Measurements from ENCODE around the gene DPM3.

DPM3 gene

GRCh38 chr1:155185783-155186066 lies 45.4 kb upstream of the DPM3 start:
- no peak for DNase-seq
- CTCF ChIA-PET = interaction anchor here (1.0 kb wide), 2 partner anchors 8 to 41 kb away, joined by 4 read pairs; no protein-coding TSS in a partner anchor
- Histone ChIP-seq H3K27ac (ENCODE audit: insufficient read depth in 1 of 2, low read depth in 1 of 2, low read length in 2 of 2, poor library complexity in 1 of 2, severe bottlenecking in 2 of 2) (no peak overlapping the region), H3K27me3 (replicated peaks in 2 of 5; ENCODE audit: control insufficient read depth in 4 of 5, insufficient read depth in 5 of 5, low read length in 4 of 5) (no peaks in the 10 kb centered on the region), H3K4me3 (ENCODE audit: control insufficient read depth in 1 of 7, extremely low read depth in 1 of 7, insufficient read depth in 4 of 7, low read depth in 2 of 7, low read length in 6 of 7) (no peak overlapping the region), H3K36me3 (ENCODE audit: control insufficient read depth in 4 of 4, insufficient read depth in 4 of 4, low read length in 3 of 4) (peaks cover 0 to 30% (median 1%) of the 10 kb centered on the region in 4 experiments), H3K4me1 (ENCODE audit: control extremely low read depth in 1 of 4, control insufficient read depth in 4 of 4, insufficient read depth in 4 of 4, low read length in 3 of 4) (peaks cover 0 to 5% (median 0%) of the 10 kb centered on the region in 4 experiments), H3K9me3 (ENCODE audit: control extremely low read depth in 1 of 5, control insufficient read depth in 4 of 5, insufficient read depth in 2 of 5, low read depth in 1 of 5, low read length in 4 of 5) (no peaks in the 10 kb centered on the region)
- POLR2A ChIA-PET = no interaction called here
- WGBS (ENCODE audit: insufficient coverage) = 88% methylated on average over 5 of the region's 6 CpGs

GRCh38 chr1:155184835-155185782 lies 44.8 kb upstream of the DPM3 start:
- H3K4me3 ChIP-seq (ENCODE audit: control insufficient read depth in 1 of 7, extremely low read depth in 1 of 7, insufficient read depth in 4 of 7, low read depth in 2 of 7, low read length in 6 of 7) = no peak overlapping the region
- CTCF ChIA-PET = interaction anchor here (1.0 to 2.0 kb wide), 4 partner anchors 9 to 42 kb away, joined by 4 to 6 read pairs (median 4); partner anchors contain the start of gene THBS3
- H3K36me3 ChIP-seq (ENCODE audit: control insufficient read depth in 4 of 4, insufficient read depth in 4 of 4, low read length in 3 of 4) = peaks cover 0 to 32% (median 1%) of the 10 kb centered on the region in 4 experiments
- 78% methylated on average over 14 of the region's 21 CpGs for WGBS (ENCODE audit: insufficient coverage)
- H3K27ac ChIP-seq (ENCODE audit: insufficient read depth in 1 of 2, low read depth in 1 of 2, low read length in 2 of 2, poor library complexity in 1 of 2, severe bottlenecking in 2 of 2) = no peak overlapping the region
- DNase-seq = peak in 2 of 3 donors; percentile 32 to 41
- POLR2A ChIA-PET = no interaction called here
- H3K27me3 ChIP-seq (replicated peaks in 2 of 5; ENCODE audit: control insufficient read depth in 4 of 5, insufficient read depth in 5 of 5, low read length in 4 of 5) = no peaks in the 10 kb centered on the region
- peaks cover 0 to 5% (median 0%) of the 10 kb centered on the region in 4 experiments for H3K4me1 ChIP-seq (ENCODE audit: control extremely low read depth in 1 of 4, control insufficient read depth in 4 of 4, insufficient read depth in 4 of 4, low read length in 3 of 4)
- H3K9me3 ChIP-seq (ENCODE audit: control extremely low read depth in 1 of 5, control insufficient read depth in 4 of 5, insufficient read depth in 2 of 5, low read depth in 1 of 5, low read length in 4 of 5) = no peaks in the 10 kb centered on the region

- Histone ChIP-seq H3K27ac (ENCODE audit: insufficient read depth in 1 of 2, low read depth in 1 of 2, low read length in 2 of 2, poor library complexity in 1 of 2, severe bottlenecking in 2 of 2) (no peak overlapping the region), H3K27me3 (replicated peaks in 2 of 5; ENCODE audit: control insufficient read depth in 4 of 5, insufficient read depth in 5 of 5, low read length in 4 of 5) (no peaks in the 10 kb centered on the region), H3K36me3 (ENCODE audit: control insufficient read depth in 4 of 4, insufficient read depth in 4 of 4, low read length in 3 of 4) (peaks cover 4 to 40% (median 5%) of the 10 kb centered on the region in 4 experiments), H3K9me3 (ENCODE audit: control extremely low read depth in 1 of 5, control insufficient read depth in 4 of 5, insufficient read depth in 2 of 5, low read depth in 1 of 5, low read length in 4 of 5) (no peaks in the 10 kb centered on the region), H3K4me1 (ENCODE audit: control extremely low read depth in 1 of 4, control insufficient read depth in 4 of 4, insufficient read depth in 4 of 4, low read length in 3 of 4) (peaks cover 0 to 5% (median 0%) of the 10 kb centered on the region in 4 experiments), H3K4me3 (ENCODE audit: control insufficient read depth in 1 of 7, extremely low read depth in 1 of 7, insufficient read depth in 4 of 7, low read depth in 2 of 7, low read length in 6 of 7) (no peak overlapping the region)
- DNase-seq = no peak
- POLR2A ChIA-PET = no interaction called here
- WGBS (ENCODE audit: insufficient coverage) = 94% methylated on average over 3 of the region's 4 CpGs
- CTCF ChIA-PET = interaction anchor here (0.6 to 2.0 kb wide), 3 partner anchors 8 to 23 kb away, joined by 3 to 6 read pairs (median 5); partner anchors contain the start of gene THBS3
Observed at GRCh38 chr1:155184351-155184811, 44.0 kb upstream of the DPM3 start.

GRCh38 chr1:155183775-155184221 lies 43.5 kb upstream of the DPM3 start:
- no peak for DNase-seq
- no peaks in the 10 kb centered on the region for H3K9me3 ChIP-seq (ENCODE audit: control extremely low read depth in 1 of 5, control insufficient read depth in 4 of 5, insufficient read depth in 2 of 5, low read depth in 1 of 5, low read length in 4 of 5)
- no peak overlapping the region for H3K27ac ChIP-seq (ENCODE audit: insufficient read depth in 1 of 2, low read depth in 1 of 2, low read length in 2 of 2, poor library complexity in 1 of 2, severe bottlenecking in 2 of 2)
- 95% methylated on average over 14 of the region's 20 CpGs for WGBS (ENCODE audit: insufficient coverage)
- peaks cover 0 to 7% (median 0%) of the 10 kb centered on the region in 4 experiments for H3K4me1 ChIP-seq (ENCODE audit: control extremely low read depth in 1 of 4, control insufficient read depth in 4 of 4, insufficient read depth in 4 of 4, low read length in 3 of 4)
- H3K4me3 ChIP-seq (ENCODE audit: control insufficient read depth in 1 of 7, extremely low read depth in 1 of 7, insufficient read depth in 4 of 7, low read depth in 2 of 7, low read length in 6 of 7) = no peak overlapping the region
- ChIA-PET CTCF (interaction anchor here (0.6 to 2.0 kb wide), 3 partner anchors 8 to 23 kb away, joined by 3 to 6 read pairs (median 5); partner anchors contain the start of gene THBS3), POLR2A (no interaction called here)
- H3K36me3 ChIP-seq (ENCODE audit: control insufficient read depth in 4 of 4, insufficient read depth in 4 of 4, low read length in 3 of 4) = peaks cover 4 to 46% (median 8%) of the 10 kb centered on the region in 4 experiments
- no peaks in the 10 kb centered on the region for H3K27me3 ChIP-seq (replicated peaks in 2 of 5; ENCODE audit: control insufficient read depth in 4 of 5, insufficient read depth in 5 of 5, low read length in 4 of 5)

DNA sequence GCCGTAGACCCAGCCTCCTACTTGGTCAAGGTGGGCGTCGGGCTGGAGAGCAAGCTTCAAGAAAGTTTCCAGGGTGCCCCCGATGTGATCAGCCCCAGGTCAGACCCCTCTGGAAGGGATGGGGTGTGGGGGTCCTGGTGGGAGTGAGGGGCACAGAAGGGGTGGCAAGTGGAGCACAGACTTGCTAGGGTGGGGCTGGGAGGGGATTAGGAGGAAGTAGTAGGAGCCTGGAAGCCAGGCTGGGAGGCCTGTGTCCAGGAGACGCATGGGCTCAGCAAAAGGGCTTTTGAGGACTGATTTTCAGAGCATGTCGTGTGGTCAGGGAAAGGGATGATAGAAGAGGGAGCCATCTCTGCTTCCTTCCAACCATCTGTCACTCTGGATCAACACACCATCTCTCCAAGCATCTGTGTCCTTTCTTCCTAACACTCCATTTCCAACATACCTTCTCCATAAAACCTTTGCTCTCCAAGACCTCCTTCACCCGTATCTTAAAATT lies 41.8 kb upstream of the DPM3 start:
- H3K27ac ChIP-seq (ENCODE audit: insufficient read depth in 1 of 2, low read depth in 1 of 2, low read length in 2 of 2, poor library complexity in 1 of 2, severe bottlenecking in 2 of 2) = no peak overlapping the region
- ChIA-PET POLR2A (no interaction called here), CTCF (no interaction called here)
- DNase-seq = no peak
- H3K4me1 ChIP-seq (ENCODE audit: control extremely low read depth in 1 of 4, control insufficient read depth in 4 of 4, insufficient read depth in 4 of 4, low read length in 3 of 4) = peaks cover 0 to 9% (median under 1%) of the 10 kb centered on the region in 4 experiments
- no peaks in the 10 kb centered on the region for H3K9me3 ChIP-seq (ENCODE audit: control extremely low read depth in 1 of 5, control insufficient read depth in 4 of 5, insufficient read depth in 2 of 5, low read depth in 1 of 5, low read length in 4 of 5)
- H3K4me3 ChIP-seq (ENCODE audit: control insufficient read depth in 1 of 7, extremely low read depth in 1 of 7, insufficient read depth in 4 of 7, low read depth in 2 of 7, low read length in 6 of 7) = no peak overlapping the region
- H3K27me3 ChIP-seq (replicated peaks in 2 of 5; ENCODE audit: control insufficient read depth in 4 of 5, insufficient read depth in 5 of 5, low read length in 4 of 5) = no peaks in the 10 kb centered on the region
- 100% methylated on average over 5 of the region's 7 CpGs for WGBS (ENCODE audit: insufficient coverage)
- peaks cover 7 to 63% (median 19%) of the 10 kb centered on the region in 4 experiments for H3K36me3 ChIP-seq (ENCODE audit: control insufficient read depth in 4 of 4, insufficient read depth in 4 of 4, low read length in 3 of 4)

- no peak for DNase-seq
- ChIA-PET CTCF (interaction anchor here (9.5 kb wide), 1 partner anchor 13 kb away, joined by 130 read pairs; no protein-coding TSS in a partner anchor), POLR2A (no interaction called here)
- Histone ChIP-seq H3K36me3 (ENCODE audit: control insufficient read depth in 4 of 4, insufficient read depth in 4 of 4, low read length in 3 of 4) (peaks cover 7 to 67% (median 20%) of the 10 kb centered on the region in 4 experiments), H3K27ac (ENCODE audit: insufficient read depth in 1 of 2, low read depth in 1 of 2, low read length in 2 of 2, poor library complexity in 1 of 2, severe bottlenecking in 2 of 2) (no peak overlapping the region), H3K4me1 (ENCODE audit: control extremely low read depth in 1 of 4, control insufficient read depth in 4 of 4, insufficient read depth in 4 of 4, low read length in 3 of 4) (peaks cover 0 to 9% (median 6%) of the 10 kb centered on the region in 4 experiments), H3K4me3 (ENCODE audit: control insufficient read depth in 1 of 7, extremely low read depth in 1 of 7, insufficient read depth in 4 of 7, low read depth in 2 of 7, low read length in 6 of 7) (no peak overlapping the region), H3K27me3 (replicated peaks in 2 of 5; ENCODE audit: control insufficient read depth in 4 of 5, insufficient read depth in 5 of 5, low read length in 4 of 5) (no peaks in the 10 kb centered on the region), H3K9me3 (ENCODE audit: control extremely low read depth in 1 of 5, control insufficient read depth in 4 of 5, insufficient read depth in 2 of 5, low read depth in 1 of 5, low read length in 4 of 5) (no peaks in the 10 kb centered on the region)
- over 99% methylated on average over 17 of the region's 18 CpGs for WGBS (ENCODE audit: insufficient coverage)
Observed at GRCh38 chr1:155181371-155182051, 41.2 kb upstream of the DPM3 start.

All from common myeloid progenitor, CD34-positive (primary cell).